ACHN (cell line): ENCODE data around the gene SYTL2.

ENCODE experiments used
- DNase-seq: peaks from one replicate; pipeline ENCODE4 v3.0.0-alpha.2; 2015
- in situ Hi-C: cut with HindIII; loops from 2 replicates; pipeline ENCODE4 v1.10.0; 2017; ENCODE audit warnings: low sequenced_read_pairs, low pct_ligation_motif_present, low pct_unique_long_range_greater_than_20kb

SYTL2 gene

GRCh38 chr11:85831050-85831449 is 20.1 kb upstream of the SYTL2 start:
- in situ Hi-C loops: no loop called here

GRCh38 chr11:85829172-85829571 is 18.2 kb upstream of the SYTL2 start:
- in situ Hi-C loops: no loop called here

More at GRCh38 chr11:85831050-85831449, 20.1 kb upstream of the SYTL2 start:
- no peak for DNase-seq

GRCh38 chr11:85828640-85828978 is 17.7 kb upstream of the SYTL2 start:
- DNase-seq: no peak

More at GRCh38 chr11:85829172-85829571, 18.2 kb upstream of the SYTL2 start:
- DNase-seq: no peak

GRCh38 chr11:85827748-85828639 is 17.1 kb upstream of the SYTL2 start:
- DNase-seq: peak; percentile 65
- in situ Hi-C loops: no loop called here

More at GRCh38 chr11:85828640-85828978, 17.7 kb upstream of the SYTL2 start:
- in situ Hi-C loops: no loop called here

GRCh38 chr11:85826116-85826855 is 15.3 kb upstream of the SYTL2 start:
- peak; percentile 25 for DNase-seq
- in situ Hi-C loops: no loop called here

- in situ Hi-C loops: no loop called here
- no peak for DNase-seq
Measured at GRCh38 chr11:85825616-85826015, 14.7 kb upstream of the SYTL2 start.

GRCh38 chr11:85823816-85824215 is 12.9 kb upstream of the SYTL2 start:
- DNase-seq: no peak
- in situ Hi-C loops: no loop called here

GRCh38 chr11:85822814-85823213 is 11.9 kb upstream of the SYTL2 start:
- in situ Hi-C loops: no loop called here
- DNase-seq: peak; percentile 78

GRCh38 chr11:85821636-85822035 is 10.7 kb upstream of the SYTL2 start:
- in situ Hi-C loops: no loop called here
- no peak for DNase-seq

GRCh38 chr11:85819441-85819840 is 8.5 kb upstream of the SYTL2 start:
- in situ Hi-C loops: no loop called here
- DNase-seq: no peak

- in situ Hi-C loops: no loop called here
- no peak for DNase-seq
Measured at GRCh38 chr11:85815186-85815931, 4.4 kb upstream of the SYTL2 start.

GRCh38 chr11:85813721-85814120 is 2.8 kb upstream of the SYTL2 start:
- no peak for DNase-seq
- in situ Hi-C loops: no loop called here

GRCh38 chr11:85811624-85812023 is 683 bp upstream of the SYTL2 start:
- in situ Hi-C loops: no loop called here

GRCh38 chr11:85810521-85810870 is 445 bp downstream of the SYTL2 start:
- in situ Hi-C loops: no loop called here
- DNase-seq: peak; percentile 9

More at GRCh38 chr11:85811624-85812023, 683 bp upstream of the SYTL2 start:
- no peak for DNase-seq

GRCh38 chr11:85809863-85810262 is 1.1 kb downstream of the SYTL2 start:
- DNase-seq: peak; percentile 41
- in situ Hi-C loops: no loop called here

- in situ Hi-C loops: no loop called here
- DNase-seq: no peak
Measured at GRCh38 chr11:85809191-85809590, 1.8 kb downstream of the SYTL2 start.

- in situ Hi-C loops: no loop called here
- no peak for DNase-seq
Measured at GRCh38 chr11:85806876-85807275, 4.1 kb downstream of the SYTL2 start.

- no peak for DNase-seq
- in situ Hi-C loops: no loop called here
Measured at GRCh38 chr11:85806016-85806415, 4.9 kb downstream of the SYTL2 start.

- in situ Hi-C loops: no loop called here
- no peak for DNase-seq
Measured at GRCh38 chr11:85805387-85805786, 5.6 kb downstream of the SYTL2 start.
